Measurements from ENCODE around the gene NLRC3. TPM values are rescaled to one million over a fixed set of nuclear protein-coding genes. Genes with fewer than 3 reads are reported as not detected.

Gene NLRC3, protein sequence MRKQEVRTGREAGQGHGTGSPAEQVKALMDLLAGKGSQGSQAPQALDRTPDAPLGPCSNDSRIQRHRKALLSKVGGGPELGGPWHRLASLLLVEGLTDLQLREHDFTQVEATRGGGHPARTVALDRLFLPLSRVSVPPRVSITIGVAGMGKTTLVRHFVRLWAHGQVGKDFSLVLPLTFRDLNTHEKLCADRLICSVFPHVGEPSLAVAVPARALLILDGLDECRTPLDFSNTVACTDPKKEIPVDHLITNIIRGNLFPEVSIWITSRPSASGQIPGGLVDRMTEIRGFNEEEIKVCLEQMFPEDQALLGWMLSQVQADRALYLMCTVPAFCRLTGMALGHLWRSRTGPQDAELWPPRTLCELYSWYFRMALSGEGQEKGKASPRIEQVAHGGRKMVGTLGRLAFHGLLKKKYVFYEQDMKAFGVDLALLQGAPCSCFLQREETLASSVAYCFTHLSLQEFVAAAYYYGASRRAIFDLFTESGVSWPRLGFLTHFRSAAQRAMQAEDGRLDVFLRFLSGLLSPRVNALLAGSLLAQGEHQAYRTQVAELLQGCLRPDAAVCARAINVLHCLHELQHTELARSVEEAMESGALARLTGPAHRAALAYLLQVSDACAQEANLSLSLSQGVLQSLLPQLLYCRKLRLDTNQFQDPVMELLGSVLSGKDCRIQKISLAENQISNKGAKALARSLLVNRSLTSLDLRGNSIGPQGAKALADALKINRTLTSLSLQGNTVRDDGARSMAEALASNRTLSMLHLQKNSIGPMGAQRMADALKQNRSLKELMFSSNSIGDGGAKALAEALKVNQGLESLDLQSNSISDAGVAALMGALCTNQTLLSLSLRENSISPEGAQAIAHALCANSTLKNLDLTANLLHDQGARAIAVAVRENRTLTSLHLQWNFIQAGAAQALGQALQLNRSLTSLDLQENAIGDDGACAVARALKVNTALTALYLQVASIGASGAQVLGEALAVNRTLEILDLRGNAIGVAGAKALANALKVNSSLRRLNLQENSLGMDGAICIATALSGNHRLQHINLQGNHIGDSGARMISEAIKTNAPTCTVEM
- polyA plus RNA-seq, result under 1 TPM; 0.41 to 0.81 TPM

DNA sequence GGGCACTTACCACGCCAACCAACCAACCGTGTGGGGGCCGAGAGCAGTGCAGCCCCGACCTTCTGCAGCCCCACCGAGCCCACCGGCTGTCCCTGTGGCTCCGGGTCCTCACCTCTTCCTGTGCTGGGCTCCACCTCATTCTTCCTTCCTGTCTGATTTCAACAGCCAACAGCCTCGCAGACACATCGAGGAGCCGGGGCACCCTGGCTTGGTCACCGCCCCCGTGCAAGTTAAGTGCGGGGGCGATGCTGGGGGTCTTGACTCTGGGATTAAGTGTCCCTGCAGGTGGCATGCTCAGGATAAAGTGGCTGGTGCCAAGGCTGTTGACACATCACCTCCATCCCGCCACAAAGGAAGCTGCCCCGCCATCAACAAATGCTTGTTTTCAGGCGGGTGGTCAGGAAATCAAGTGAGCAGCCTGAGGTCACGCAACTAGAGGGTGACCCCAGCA, at the start of gene NLRC3:
Gene NLRC3, minus strand, starts transcription at position 102 of the 451 bp plus-strand sequence. CDS start 12,367 bp downstream, outside the sequence.
- H3K27me3 ChIP-seq (ENCODE audit: control insufficient read depth in 1 of 2, insufficient read depth in 2 of 2, low read length in 2 of 2), result no peaks in the 10 kb centered on the region
- 49 to 58% methylated on average over 18 of the region's 18 CpGs for WGBS, 2 donors
- H3K4me3 ChIP-seq (ENCODE audit: low read depth in 1 of 2, low read length in 2 of 2), result peak within 1 kb of the TSS; percentile 33 to 48
- H3K27ac ChIP-seq (ENCODE audit: low read depth in 2 of 2, low read length in 1 of 2), result no peak within 1 kb of the TSS
- peaks cover 0 to 1% of the 10 kb centered on the region in 2 donors for H3K36me3 ChIP-seq (ENCODE audit: control insufficient read depth in 2 of 2, insufficient read depth in 2 of 2, low read length in 1 of 2)
- peaks cover 0 to 3% of the 10 kb centered on the region in 2 donors for H3K4me1 ChIP-seq (ENCODE audit: control insufficient read depth in 2 of 2, insufficient read depth in 2 of 2, low read length in 1 of 2)
- H3K9me3 ChIP-seq (ENCODE audit: control insufficient read depth in 2 of 2, insufficient read depth in 1 of 2, low read depth in 1 of 2, low read length in 1 of 2), result no peaks in the 10 kb centered on the region

DNA sequence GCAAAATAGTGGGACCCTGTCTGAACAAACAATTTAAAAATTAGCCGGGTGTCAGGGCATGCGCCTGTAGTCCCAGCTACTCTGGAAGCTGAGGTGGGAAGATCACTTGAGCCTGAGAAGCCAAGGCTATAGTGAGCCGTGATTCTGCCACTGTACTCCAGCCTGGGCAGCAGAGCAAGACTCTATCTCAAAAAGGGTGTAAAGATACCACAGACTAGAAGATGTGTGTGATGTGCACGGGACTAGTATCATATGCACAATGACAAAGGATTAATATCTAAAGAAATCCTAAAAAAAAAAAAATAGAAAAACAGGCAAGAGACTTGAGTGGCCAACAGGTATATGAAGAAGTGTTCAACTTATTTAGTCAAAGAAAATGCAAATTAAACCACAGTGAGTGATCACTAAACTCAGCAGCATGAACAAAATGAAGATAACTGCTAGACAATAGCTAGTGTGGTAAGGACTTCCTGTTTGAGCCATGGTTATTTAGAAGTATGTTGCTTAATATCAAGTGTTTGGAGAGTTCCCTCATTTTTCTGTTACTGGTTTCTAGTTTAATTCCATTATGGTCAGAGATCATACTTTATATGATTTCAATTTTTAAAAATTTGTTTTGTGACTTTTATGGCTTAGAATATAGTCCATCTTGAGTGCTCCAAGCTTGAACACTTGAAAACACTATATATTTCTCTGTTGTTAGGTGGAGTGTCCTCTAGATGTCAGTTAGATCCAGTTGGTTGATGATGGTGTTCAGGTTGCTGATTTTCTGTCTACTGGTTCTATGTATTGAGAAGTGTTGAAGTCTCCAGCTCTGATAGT, 48.9 kb upstream of the NLRC3 start:
- no peaks in the 10 kb centered on the region for H3K9me3 ChIP-seq (ENCODE audit: control insufficient read depth in 2 of 2, insufficient read depth in 1 of 2, low read depth in 1 of 2, low read length in 1 of 2)
- H3K27ac ChIP-seq (ENCODE audit: low read depth in 2 of 2, low read length in 1 of 2), result no peak overlapping the region
- H3K4me1 ChIP-seq (ENCODE audit: control insufficient read depth in 2 of 2, insufficient read depth in 2 of 2, low read length in 1 of 2), result no peaks in the 10 kb centered on the region
- WGBS, 2 donors, result 83% methylated on average over 4 of the region's 4 CpGs
- no peaks in the 10 kb centered on the region for H3K27me3 ChIP-seq (ENCODE audit: control insufficient read depth in 1 of 2, insufficient read depth in 2 of 2, low read length in 2 of 2)
- peaks cover 0 to 2% of the 10 kb centered on the region in 2 donors for H3K36me3 ChIP-seq (ENCODE audit: control insufficient read depth in 2 of 2, insufficient read depth in 2 of 2, low read length in 1 of 2)
- no peak overlapping the region for H3K4me3 ChIP-seq (ENCODE audit: low read depth in 1 of 2, low read length in 2 of 2)

DNA sequence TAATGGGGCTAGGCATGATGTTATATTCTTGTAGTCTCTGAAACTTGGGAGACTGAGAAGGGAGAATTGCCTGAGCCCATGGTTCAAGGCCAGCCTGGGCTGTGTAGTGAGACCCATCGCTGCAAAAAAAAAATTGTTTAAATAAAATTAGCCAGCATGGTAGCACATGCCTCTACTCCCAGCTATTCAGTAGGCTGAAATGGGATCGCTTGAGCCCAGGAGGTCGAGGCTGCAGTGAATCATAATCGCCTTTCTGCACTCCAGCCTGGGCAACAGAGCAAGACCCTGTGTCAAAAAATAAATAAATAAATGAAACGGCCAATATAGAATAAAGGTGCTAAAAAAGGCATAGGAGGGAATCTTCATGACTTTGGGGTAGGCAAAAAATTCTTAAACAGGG, 48.1 kb upstream of the NLRC3 start:
- 89 to 93% methylated on average over 5 of the region's 5 CpGs for WGBS, 2 donors
- Histone ChIP-seq H3K4me1 (ENCODE audit: control insufficient read depth in 2 of 2, insufficient read depth in 2 of 2, low read length in 1 of 2) (no peaks in the 10 kb centered on the region), H3K36me3 (ENCODE audit: control insufficient read depth in 2 of 2, insufficient read depth in 2 of 2, low read length in 1 of 2) (peaks cover 0 to 2% of the 10 kb centered on the region in 2 donors), H3K27me3 (ENCODE audit: control insufficient read depth in 1 of 2, insufficient read depth in 2 of 2, low read length in 2 of 2) (no peaks in the 10 kb centered on the region), H3K27ac (ENCODE audit: low read depth in 2 of 2, low read length in 1 of 2) (no peak overlapping the region), H3K9me3 (ENCODE audit: control insufficient read depth in 2 of 2, insufficient read depth in 1 of 2, low read depth in 1 of 2, low read length in 1 of 2) (no peaks in the 10 kb centered on the region), H3K4me3 (ENCODE audit: low read depth in 1 of 2, low read length in 2 of 2) (no peak overlapping the region)

DNA sequence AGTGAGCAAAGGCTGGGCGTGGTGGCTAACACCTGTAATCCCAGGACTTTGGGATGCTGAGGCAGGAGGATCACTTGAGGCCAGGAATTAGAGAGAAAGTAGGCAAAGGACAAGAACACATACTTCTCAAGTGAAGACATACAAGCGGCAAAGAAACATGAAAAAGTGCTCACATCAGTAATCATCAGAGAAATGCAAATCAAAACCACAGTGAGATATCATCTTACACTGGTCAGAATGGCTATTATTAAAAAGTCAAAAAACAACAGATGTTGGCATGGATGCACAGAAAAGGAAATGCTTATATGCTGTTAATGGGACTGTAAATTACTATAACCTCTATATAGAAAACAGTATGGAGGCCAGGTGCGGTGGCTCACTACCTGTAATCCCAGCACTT, 46.4 kb upstream of the NLRC3 start:
- Histone ChIP-seq H3K27ac (ENCODE audit: low read depth in 2 of 2, low read length in 1 of 2) (no peak overlapping the region), H3K27me3 (ENCODE audit: control insufficient read depth in 1 of 2, insufficient read depth in 2 of 2, low read length in 2 of 2) (no peaks in the 10 kb centered on the region), H3K9me3 (ENCODE audit: control insufficient read depth in 2 of 2, insufficient read depth in 1 of 2, low read depth in 1 of 2, low read length in 1 of 2) (no peaks in the 10 kb centered on the region), H3K4me1 (ENCODE audit: control insufficient read depth in 2 of 2, insufficient read depth in 2 of 2, low read length in 1 of 2) (no peaks in the 10 kb centered on the region), H3K4me3 (ENCODE audit: low read depth in 1 of 2, low read length in 2 of 2) (no peak overlapping the region), H3K36me3 (ENCODE audit: control insufficient read depth in 2 of 2, insufficient read depth in 2 of 2, low read length in 1 of 2) (peaks cover 0 to 2% of the 10 kb centered on the region in 2 donors)
- WGBS, 2 donors, result 91 to 93% methylated on average over 3 of the region's 3 CpGs

DNA sequence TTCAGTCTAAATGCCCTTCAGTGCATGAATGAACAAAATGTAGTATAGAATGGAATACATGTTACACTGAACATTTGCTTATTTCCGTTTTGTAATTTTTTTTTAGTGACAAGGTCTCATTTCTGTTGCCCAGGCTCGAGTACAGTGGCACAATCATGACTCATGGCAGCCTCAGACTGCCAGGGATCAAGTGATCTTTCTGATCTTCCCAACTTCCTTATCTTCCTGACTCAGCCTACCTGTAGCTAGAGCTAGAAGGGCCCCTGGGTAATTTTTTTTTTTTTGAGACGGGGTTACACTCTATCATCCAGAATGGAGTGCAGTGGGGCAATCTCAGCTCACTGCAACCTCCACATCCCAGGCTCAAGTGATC, 41.6 kb upstream of the NLRC3 start:
- H3K27ac ChIP-seq (ENCODE audit: low read depth in 2 of 2, low read length in 1 of 2), result peak overlapping the region; percentile 8 to 30
- WGBS, 2 donors, result 49 to 66% methylated on average over 3 of the region's 3 CpGs

DNA sequence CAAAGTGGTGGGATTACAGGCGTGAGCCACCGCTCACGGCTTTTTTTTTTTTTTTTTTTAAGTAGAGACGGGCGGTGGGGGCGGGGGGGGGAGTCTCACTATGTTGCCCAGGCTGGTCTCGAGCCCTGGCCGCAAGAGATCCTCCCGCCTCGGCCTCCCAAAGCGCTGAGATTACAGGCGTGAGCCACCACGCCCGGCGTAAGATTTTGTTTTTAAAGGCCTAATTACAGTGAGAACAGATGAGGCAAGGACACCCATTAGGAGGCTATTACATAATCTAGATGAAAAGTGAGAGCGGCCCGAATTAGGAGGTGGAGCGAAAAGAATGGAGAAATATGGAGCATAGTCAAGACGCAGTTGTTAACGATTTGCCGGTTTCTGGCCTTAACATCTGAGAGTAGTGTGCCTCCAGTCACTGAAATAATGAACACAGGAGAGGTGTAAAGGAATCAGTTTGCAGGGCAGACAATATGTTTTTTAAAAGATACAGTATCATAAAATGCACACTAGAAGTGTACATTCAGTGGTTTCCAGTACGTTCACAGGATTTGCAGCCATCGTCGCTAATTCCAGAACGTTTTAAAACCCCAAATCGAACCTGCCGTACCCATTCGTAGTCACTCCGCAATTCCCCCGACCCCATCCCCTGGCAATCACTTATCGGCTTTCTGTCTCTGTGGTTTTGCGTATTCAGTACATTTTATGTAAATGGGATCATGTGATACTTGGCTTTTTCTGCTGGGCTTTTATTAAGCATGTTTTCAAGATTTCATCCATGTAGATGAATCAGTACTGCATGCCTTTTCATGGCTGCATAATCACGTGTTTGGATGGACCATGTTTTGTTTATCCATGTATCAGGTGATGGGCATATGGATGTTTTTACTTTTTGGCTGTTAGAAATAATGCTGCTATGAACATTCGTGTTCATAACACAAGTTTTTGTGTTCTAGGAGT, 35.6 kb upstream of the NLRC3 start:
- H3K36me3 ChIP-seq (ENCODE audit: control insufficient read depth in 2 of 2, insufficient read depth in 2 of 2, low read length in 1 of 2), result peaks cover 2% of the 10 kb centered on the region in 2 donors
- no peak overlapping the region for H3K27ac ChIP-seq (ENCODE audit: low read depth in 2 of 2, low read length in 1 of 2)
- H3K9me3 ChIP-seq (ENCODE audit: control insufficient read depth in 2 of 2, insufficient read depth in 1 of 2, low read depth in 1 of 2, low read length in 1 of 2), result no peaks in the 10 kb centered on the region
- WGBS, 2 donors, result 77 to 79% methylated on average over 34 of the region's 34 CpGs
- H3K4me1 ChIP-seq (ENCODE audit: control insufficient read depth in 2 of 2, insufficient read depth in 2 of 2, low read length in 1 of 2), result no peaks in the 10 kb centered on the region
- H3K4me3 ChIP-seq (ENCODE audit: low read depth in 1 of 2, low read length in 2 of 2), result peak overlapping the region; percentile 81 to 92
- H3K27me3 ChIP-seq (ENCODE audit: control insufficient read depth in 1 of 2, insufficient read depth in 2 of 2, low read length in 2 of 2), result no peaks in the 10 kb centered on the region

More for the DNA sequence above, 41.6 kb upstream of the NLRC3 start:
- Histone ChIP-seq H3K27me3 (ENCODE audit: control insufficient read depth in 1 of 2, insufficient read depth in 2 of 2, low read length in 2 of 2) (no peaks in the 10 kb centered on the region), H3K4me1 (ENCODE audit: control insufficient read depth in 2 of 2, insufficient read depth in 2 of 2, low read length in 1 of 2) (peaks cover 0 to 3% of the 10 kb centered on the region in 2 donors), H3K9me3 (ENCODE audit: control insufficient read depth in 2 of 2, insufficient read depth in 1 of 2, low read depth in 1 of 2, low read length in 1 of 2) (no peaks in the 10 kb centered on the region), H3K4me3 (ENCODE audit: low read depth in 1 of 2, low read length in 2 of 2) (no peak overlapping the region), H3K36me3 (ENCODE audit: control insufficient read depth in 2 of 2, insufficient read depth in 2 of 2, low read length in 1 of 2) (peaks cover 2% of the 10 kb centered on the region in 2 donors)

DNA sequence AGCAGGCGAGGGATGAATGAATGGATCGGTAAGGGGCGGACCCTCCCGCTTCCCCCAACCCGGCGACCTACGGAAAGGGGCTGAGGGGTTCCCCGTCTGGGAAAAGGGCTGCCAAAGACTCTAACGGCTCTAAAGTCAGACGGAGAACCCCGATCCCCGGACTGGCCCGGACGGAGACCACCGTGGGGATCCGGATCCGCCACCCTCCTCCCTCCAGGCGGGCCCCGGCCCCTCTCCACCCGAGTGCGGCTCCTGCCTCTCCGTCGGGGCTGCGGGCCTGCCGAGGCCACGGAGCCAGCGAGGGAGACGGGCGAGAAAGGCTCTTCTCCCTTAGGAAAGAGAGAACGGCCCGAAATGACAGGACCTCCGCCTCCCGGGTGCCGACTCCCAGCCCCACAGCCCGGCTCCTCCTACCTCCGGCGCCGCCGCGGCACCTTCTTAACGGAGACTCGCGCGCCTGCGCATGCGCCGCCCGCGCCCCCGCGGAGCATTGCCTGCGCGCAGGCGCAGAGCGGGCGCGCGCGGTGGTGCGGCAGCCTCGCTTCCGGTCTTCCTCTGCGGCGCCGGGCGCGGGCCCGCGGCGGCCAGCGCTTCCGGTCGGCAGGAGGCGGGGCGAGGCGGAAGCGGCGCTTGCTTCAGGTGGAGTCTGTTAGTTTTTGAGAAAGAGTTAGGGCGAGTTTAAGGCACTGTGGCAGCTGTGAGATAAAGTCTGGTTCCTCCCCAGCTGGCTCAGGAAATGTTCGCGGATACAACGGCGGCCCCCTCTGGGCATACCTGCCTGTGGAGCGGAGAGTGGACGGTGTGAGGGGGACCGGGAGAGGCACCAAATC, 34.2 kb upstream of the NLRC3 start, which contains the start of gene SLX4:
Gene SLX4, minus strand, starts transcription at position 461 of the 830 bp plus-strand sequence. CDS start 2,642 bp downstream, outside the sequence.
- peak within 1 kb of the TSS; percentile 81 to 92 for H3K4me3 ChIP-seq (ENCODE audit: low read depth in 1 of 2, low read length in 2 of 2)
- 0% methylated on average over 73 to 86 of the region's 86 CpGs for WGBS, 2 donors
- no peaks in the 10 kb centered on the region for H3K27me3 ChIP-seq (ENCODE audit: control insufficient read depth in 1 of 2, insufficient read depth in 2 of 2, low read length in 2 of 2)
- peak within 1 kb of the TSS; percentile 86 to 91 for H3K27ac ChIP-seq (ENCODE audit: low read depth in 2 of 2, low read length in 1 of 2)
- no peaks in the 10 kb centered on the region for H3K4me1 ChIP-seq (ENCODE audit: control insufficient read depth in 2 of 2, insufficient read depth in 2 of 2, low read length in 1 of 2)
- H3K9me3 ChIP-seq (ENCODE audit: control insufficient read depth in 2 of 2, insufficient read depth in 1 of 2, low read depth in 1 of 2, low read length in 1 of 2), result no peaks in the 10 kb centered on the region
- peaks cover 2% of the 10 kb centered on the region in 2 donors for H3K36me3 ChIP-seq (ENCODE audit: control insufficient read depth in 2 of 2, insufficient read depth in 2 of 2, low read length in 1 of 2)
